GM12874 (cell line): ENCODE measurements around the gene MOB4.

Experiments
- TF ChIP-seq, protein P1 (sequence below): IDR thresholded peaks from 2 replicates; pipeline ENCODE4 v1.5.1; 2011; ENCODE audit warnings: low read depth, mild to moderate bottlenecking, control low read depth, low read length, moderate library complexity; ENCODE audit not compliant: insufficient read depth

The MOB4 gene

GRCh38 chr2:197576631-197577030 is 60.8 kb downstream of the MOB4 start:
- TF ChIP-seq, protein P1, sequence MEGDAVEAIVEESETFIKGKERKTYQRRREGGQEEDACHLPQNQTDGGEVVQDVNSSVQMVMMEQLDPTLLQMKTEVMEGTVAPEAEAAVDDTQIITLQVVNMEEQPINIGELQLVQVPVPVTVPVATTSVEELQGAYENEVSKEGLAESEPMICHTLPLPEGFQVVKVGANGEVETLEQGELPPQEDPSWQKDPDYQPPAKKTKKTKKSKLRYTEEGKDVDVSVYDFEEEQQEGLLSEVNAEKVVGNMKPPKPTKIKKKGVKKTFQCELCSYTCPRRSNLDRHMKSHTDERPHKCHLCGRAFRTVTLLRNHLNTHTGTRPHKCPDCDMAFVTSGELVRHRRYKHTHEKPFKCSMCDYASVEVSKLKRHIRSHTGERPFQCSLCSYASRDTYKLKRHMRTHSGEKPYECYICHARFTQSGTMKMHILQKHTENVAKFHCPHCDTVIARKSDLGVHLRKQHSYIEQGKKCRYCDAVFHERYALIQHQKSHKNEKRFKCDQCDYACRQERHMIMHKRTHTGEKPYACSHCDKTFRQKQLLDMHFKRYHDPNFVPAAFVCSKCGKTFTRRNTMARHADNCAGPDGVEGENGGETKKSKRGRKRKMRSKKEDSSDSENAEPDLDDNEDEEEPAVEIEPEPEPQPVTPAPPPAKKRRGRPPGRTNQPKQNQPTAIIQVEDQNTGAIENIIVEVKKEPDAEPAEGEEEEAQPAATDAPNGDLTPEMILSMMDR = no peak

DNA sequence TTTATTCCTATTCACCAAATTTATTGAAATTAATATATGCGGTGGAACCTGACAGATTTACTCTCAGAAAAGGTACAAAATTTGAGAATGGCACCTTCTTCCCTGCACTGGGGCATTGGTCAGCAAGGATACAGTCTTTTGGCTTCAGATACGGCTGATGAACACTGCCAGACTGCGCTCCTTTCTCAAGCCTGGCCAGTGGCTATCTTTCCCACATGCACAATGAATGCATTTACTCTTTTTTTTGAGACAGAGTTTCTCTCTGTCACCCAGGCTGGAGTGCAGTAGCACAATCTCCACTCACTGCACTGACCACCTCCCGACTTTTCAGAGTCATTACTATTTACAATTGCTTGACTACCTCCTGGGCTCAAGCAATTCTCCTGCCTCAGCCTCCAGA is 61.6 kb downstream of the MOB4 start:
- TF ChIP-seq, protein P1 = no peak

DNA sequence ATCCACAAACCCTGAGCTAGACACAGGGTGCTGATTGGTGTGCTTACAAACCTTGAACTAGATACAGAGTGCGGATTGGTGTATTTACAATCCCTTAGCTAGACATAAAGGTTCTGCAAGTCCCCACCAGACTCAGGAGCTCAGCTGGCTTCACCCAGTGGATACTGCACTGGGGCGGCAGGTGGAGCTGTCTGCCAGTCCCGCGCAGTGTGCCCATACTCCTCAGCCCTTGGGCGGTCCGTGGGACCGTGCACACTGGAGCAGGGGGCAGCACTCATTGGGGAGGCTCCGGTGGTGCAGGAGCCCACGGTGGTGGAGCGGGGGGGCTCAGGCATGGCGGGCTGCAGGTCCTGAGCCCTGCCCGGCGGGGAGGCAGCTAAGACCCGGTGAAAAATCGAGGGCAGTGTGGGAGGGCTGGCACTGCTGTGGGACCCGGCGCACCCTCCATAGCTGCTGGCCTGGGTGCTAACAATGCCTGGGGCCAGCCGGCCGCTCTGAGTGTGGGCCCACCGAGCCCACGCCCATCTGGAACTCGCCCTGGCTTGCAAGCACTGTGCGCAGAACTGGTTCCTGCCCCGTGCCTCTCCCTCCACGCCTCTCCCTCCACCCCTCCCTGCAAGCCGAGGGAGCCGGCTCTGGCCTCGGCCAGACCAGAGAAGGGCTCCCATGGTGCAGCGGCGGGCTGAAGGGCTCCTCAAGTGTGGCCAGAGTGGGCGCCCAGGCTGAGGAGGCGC is 75.6 kb downstream of the MOB4 start:
- TF ChIP-seq, protein P1 = no peak

- TF ChIP-seq, protein P1 = no peak
Observed at GRCh38 chr2:197596766-197597165, 80.9 kb downstream of the MOB4 start.

DNA sequence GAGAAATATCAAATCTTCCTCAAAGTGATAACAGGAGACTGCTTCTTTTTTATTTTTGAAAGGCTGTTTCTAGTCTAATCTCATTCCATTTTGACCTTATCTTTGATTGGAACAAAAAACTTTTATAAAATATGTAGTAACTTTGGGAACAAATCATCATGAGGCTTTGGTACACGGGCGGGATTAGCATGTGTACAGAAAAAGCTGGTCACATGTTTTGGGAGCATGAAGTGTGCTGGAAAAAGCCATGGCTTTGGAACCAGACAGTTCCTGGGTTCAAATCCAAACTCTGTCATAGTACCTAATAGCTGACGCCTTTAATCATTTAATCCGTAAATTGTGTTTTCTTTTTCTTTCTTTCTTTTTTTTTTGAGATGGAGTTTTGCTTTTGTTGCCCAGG is 81.3 kb downstream of the MOB4 start:
- TF ChIP-seq, protein P1 = no peak

DNA sequence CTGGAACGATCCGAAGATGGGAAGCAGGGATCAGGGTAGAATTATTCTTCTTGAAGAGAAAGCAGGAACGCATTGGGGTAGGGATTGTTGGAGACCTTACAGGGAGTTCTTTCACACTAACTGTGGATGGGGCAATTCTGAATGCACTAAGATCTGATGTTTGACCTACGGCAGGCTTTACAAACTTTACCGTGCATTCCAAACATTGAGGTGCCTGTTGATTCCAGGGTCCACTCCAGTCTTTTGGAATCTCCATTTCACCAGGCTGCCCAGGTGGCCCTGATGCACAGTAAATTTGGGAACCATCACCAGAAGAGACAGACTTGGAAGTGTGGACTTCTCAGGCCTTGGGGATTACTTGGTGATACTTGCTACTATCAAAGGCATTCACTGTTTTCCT is 82.6 kb downstream of the MOB4 start:
- TF ChIP-seq, protein P1 = no peak

- TF ChIP-seq, protein P1 = peak; percentile 49
Observed at GRCh38 chr2:197599285-197599965, 83.6 kb downstream of the MOB4 start.
